ENCODE data around the gene TBC1D22A.

DNA sequence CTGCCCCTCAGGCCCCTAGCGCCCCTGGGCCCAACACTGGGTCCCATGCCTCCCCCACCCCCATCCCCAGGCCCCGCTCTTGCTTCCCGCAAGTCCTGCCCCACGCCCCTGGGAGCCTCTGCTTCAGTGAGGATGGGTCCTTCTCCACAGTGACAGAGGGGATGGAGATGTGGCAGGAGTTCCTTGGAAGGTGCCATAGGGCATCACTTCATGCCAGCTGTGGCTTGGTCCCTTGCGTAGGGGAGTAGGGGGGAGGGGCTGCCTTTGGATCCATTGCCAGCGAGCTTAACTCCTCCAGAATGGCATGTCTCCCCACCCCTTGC lies 9.5 kb upstream of the TBC1D22A start:
- TF ChIP-seq CTCF (IDR thresholded peaks at IDR 0.05; ENCODE audit: low read length) (no peak), EZH2phosphoT487 (IDR thresholded peaks at IDR 0.05; ENCODE audit: low read length) (no peak), EZH2 (optimal IDR thresholded peaks at IDR 0.05; ENCODE audit: low read depth, low read length) (no peak)
